Stimulated activated CD8-positive, alpha-beta memory T cell treated with anti-CD3 and anti-CD28 coated beads, Interleukin-12 subunit alpha, Interleukin-12 subunit beta, amount 100 ng/mL, for 24 hours (primary cell): ENCODE results near the gene PLXNB2.

Experiments
- DNase-seq: peaks from one replicate; pipeline ENCODE4 v3.0.0-alpha.2; 2020; ENCODE audit errors: extremely low read depth

The PLXNB2 gene

DNA sequence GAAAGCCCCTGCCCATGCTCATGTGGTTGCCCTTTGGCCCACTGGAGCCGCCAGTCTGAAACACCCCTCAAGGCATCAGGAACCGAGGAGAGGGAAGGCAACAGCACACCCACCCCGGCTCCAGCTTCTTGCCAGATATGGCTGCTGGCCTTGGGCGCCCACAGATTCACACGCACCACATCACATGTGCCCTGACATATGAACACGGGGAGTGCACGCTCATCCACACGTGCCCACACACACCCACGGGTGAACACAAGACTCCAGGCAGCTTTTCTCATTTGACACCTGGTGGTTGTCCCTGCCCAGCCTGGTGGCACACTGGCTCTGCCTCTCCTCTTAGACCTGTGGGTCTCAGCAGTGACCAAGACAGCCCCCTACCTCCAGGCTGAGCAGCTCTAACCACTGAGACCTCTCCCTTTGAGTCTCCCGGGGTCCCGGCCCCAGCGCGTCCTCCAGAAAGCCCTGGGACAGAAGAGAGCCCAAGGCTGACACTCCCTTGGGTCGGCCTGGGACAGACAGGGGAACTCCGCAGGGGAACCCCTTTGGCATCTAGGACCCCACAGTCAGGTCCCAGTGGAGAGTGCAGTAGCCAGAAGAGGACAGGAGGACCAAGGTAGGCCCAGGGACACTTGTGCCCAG lies 43.2 kb downstream of the PLXNB2 start:
- DNase-seq, result no peak

DNA sequence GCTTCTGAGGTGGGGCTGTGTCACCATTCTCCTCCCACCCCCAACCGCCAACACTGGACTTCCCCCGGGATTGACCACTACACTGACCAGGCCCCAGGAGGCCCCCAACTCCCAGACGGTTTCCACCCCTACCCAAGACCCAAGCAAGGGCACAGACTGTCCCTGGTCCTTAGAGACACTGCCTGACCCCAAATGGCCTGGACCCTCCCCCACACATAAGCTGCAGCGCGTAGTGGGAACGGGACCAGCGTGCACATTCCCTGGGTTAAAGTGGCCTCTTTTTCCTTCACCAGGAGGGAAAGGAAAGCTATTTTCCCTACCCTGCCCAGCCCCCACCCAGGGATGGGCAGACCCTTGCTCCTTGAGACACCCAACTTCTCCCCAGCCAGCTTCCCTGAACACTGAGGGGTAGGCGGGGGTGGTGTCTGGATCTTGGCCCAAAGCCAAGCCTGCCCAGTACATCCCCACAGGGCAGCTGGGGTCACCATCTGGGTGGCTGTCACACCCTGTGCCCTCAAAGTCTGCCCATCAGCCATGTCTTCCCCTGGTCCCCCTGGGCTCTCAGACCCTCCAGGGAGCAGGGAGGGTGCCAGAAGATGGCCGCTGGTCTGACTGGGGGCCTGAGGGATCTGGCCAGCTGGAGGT lies 44.4 kb downstream of the PLXNB2 start:
- no peak for DNase-seq

GRCh38 chr22:50262460-50262911 lies 45.0 kb downstream of the PLXNB2 start:
- DNase-seq, result no peak

- no peak for DNase-seq
Observed at GRCh38 chr22:50261615-50262459, 45.6 kb downstream of the PLXNB2 start, which contains the start of gene MAPK12. TSS of gene MAPK12 (minus strand) at chr22:50261683. CDS start at chr22:50261509, 174 bp downstream.

GRCh38 chr22:50260801-50261614 lies 46.4 kb downstream of the PLXNB2 start:
- DNase-seq, result no peak

GRCh38 chr22:50260434-50260800 lies 47.0 kb downstream of the PLXNB2 start:
- DNase-seq, result no peak

DNA sequence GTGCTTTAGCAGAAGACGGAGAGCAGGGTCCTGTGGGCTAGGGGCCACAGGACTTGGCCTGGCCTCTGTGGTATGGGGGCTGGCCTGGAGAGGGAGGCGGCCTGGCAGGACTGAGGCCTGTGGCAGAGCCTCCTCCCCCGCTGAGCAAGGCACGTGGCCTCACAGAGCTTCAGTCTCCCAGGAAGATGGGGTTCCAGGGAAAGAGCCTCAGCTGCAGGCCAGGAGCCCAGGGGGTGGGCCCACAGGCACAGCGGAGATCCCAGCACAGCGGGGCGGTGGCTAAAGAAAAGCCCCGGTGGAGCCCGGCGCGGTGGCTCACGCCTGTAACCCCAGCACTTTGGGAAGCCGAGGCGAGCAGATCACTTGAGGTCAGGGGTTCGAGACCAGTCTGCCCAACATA lies 48.1 kb downstream of the PLXNB2 start:
- no peak for DNase-seq

GRCh38 chr22:50258361-50259292 lies 48.8 kb downstream of the PLXNB2 start:
- no peak for DNase-seq

- no peak for DNase-seq
Observed at GRCh38 chr22:50257451-50258360, 49.7 kb downstream of the PLXNB2 start.

- no peak for DNase-seq
Observed at GRCh38 chr22:50257041-50257440, 50.4 kb downstream of the PLXNB2 start.

DNA sequence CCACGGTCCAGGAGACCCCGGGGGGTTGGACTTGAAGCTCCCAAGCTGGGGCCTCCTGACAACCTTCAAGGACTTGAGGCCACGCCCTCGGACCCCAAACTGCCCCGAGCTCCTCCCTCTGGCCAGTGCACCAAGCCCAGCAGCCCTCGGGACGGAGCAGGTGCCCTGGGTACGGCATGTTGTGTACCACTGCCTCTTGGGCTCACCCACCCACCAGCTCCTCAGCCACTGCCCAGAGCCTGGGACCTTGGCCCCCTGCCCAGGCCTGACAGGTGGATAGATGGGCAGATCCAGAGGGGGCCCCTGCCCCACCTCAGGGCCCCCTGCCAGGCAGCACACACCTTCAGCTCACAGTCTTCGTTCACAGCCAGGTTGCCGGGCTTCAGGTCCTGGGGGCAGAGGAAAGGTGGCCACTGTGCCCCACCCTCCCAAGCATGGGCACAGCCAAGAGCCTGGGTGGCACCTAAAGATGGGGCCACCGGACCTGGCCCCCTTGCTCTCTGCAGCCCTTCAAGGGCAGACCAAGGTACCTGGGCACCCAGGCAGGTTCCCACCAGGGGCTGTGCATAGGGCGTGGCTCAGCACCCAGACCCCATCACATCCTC lies 51.1 kb downstream of the PLXNB2 start:
- no peak for DNase-seq

GRCh38 chr22:50255607-50256006 lies 51.8 kb downstream of the PLXNB2 start:
- DNase-seq, result no peak

GRCh38 chr22:50255099-50255498 lies 52.3 kb downstream of the PLXNB2 start:
- DNase-seq, result no peak

GRCh38 chr22:50253941-50254340 lies 53.5 kb downstream of the PLXNB2 start:
- DNase-seq, result no peak

GRCh38 chr22:50253046-50253915 lies 54.2 kb downstream of the PLXNB2 start:
- no peak for DNase-seq

- DNase-seq, result no peak
Observed at GRCh38 chr22:50252082-50253045, 55.1 kb downstream of the PLXNB2 start.

- DNase-seq, result no peak
Observed at GRCh38 chr22:50251477-50252081, 55.9 kb downstream of the PLXNB2 start.
